ENCODE data around the gene PARG. TPM values are rescaled to one million over a fixed set of nuclear protein-coding genes. Genes with fewer than 3 reads are reported as not detected.

PARG gene
- total RNA-seq, 1 donor from 2014 or later, result 22.2 TPM

GRCh38 chr10:49837685-49838084 is 104.1 kb downstream of the PARG start:
- H3K9me3 ChIP-seq, result no peaks in the 10 kb centered on the region
- H3K36me3 ChIP-seq, result peaks cover 43% of the 10 kb centered on the region
- H3K4me3 ChIP-seq, result no peak overlapping the region
- no peaks in the 10 kb centered on the region for H3K4me1 ChIP-seq
- no peak for TF ChIP-seq CTCF (IDR thresholded peaks at IDR 0.05)
- intact Hi-C loops (cut with DNase I), result no loop called here
- H3K27me3 ChIP-seq, result no peaks in the 10 kb centered on the region
- DNase-seq, result no peak
- H3K27ac ChIP-seq, result no peak overlapping the region
- ATAC-seq, result no peak

- H3K27me3 ChIP-seq, result no peaks in the 10 kb centered on the region
- intact Hi-C loops (cut with DNase I), result no loop called here
- ATAC-seq (no peak), DNase-seq (no peak)
- peaks cover 44% of the 10 kb centered on the region for H3K36me3 ChIP-seq
- H3K27ac ChIP-seq, result no peak overlapping the region
- no peaks in the 10 kb centered on the region for H3K4me1 ChIP-seq
- no peak overlapping the region for H3K4me3 ChIP-seq
- TF ChIP-seq CTCF (IDR thresholded peaks at IDR 0.05), result no peak
- no peaks in the 10 kb centered on the region for H3K9me3 ChIP-seq
Measured at GRCh38 chr10:49837051-49837478, 104.8 kb downstream of the PARG start.

GRCh38 chr10:49834976-49835375 is 106.9 kb downstream of the PARG start:
- H3K27ac ChIP-seq, result no peak overlapping the region
- no peak overlapping the region for H3K4me3 ChIP-seq
- intact Hi-C loops (cut with DNase I), result no loop called here

GRCh38 chr10:49834201-49834600 is 107.6 kb downstream of the PARG start:
- H3K27ac ChIP-seq, result no peak overlapping the region
- no peak for TF ChIP-seq CTCF (IDR thresholded peaks at IDR 0.05)
- H3K36me3 ChIP-seq, result peaks cover 22% of the 10 kb centered on the region
- intact Hi-C loops (cut with DNase I), result no loop called here
- no peaks in the 10 kb centered on the region for H3K27me3 ChIP-seq
- H3K4me1 ChIP-seq, result no peaks in the 10 kb centered on the region
- H3K4me3 ChIP-seq, result no peak overlapping the region
- no peaks in the 10 kb centered on the region for H3K9me3 ChIP-seq
- ATAC-seq (no peak), DNase-seq (no peak)

More at GRCh38 chr10:49834976-49835375, 106.9 kb downstream of the PARG start:
- ATAC-seq, result no peak
- no peak for DNase-seq
- H3K36me3 ChIP-seq, result peaks cover 29% of the 10 kb centered on the region
- H3K27me3 ChIP-seq, result no peaks in the 10 kb centered on the region
- TF ChIP-seq CTCF (IDR thresholded peaks at IDR 0.05), result no peak
- no peaks in the 10 kb centered on the region for H3K4me1 ChIP-seq
- H3K9me3 ChIP-seq, result no peaks in the 10 kb centered on the region

GRCh38 chr10:49833168-49833567 is 108.7 kb downstream of the PARG start:
- DNase-seq (no peak), ATAC-seq (no peak)
- intact Hi-C loops (cut with DNase I), result no loop called here
- no peak for TF ChIP-seq CTCF (IDR thresholded peaks at IDR 0.05)
- Histone ChIP-seq H3K27ac (no peak overlapping the region), H3K9me3 (no peaks in the 10 kb centered on the region), H3K36me3 (peaks cover 15% of the 10 kb centered on the region), H3K27me3 (no peaks in the 10 kb centered on the region), H3K4me3 (no peak overlapping the region), H3K4me1 (no peaks in the 10 kb centered on the region)
